SK-N-SH (cell line): ENCODE results near the gene CD38.

Source experiments
- CTCF ChIP-seq: fragments of 200-600 bp; sonication (generic); IDR thresholded peaks from 2 replicates; pipeline ENCODE4 v1.6.1; 2017; ENCODE audit warnings: antibody characterized with exemption, mild to moderate bottlenecking, moderate library complexity
- MAX ChIP-seq: IDR thresholded peaks from 2 replicates; pipeline ENCODE4 v1.4.0; 2012; ENCODE audit warnings: low read depth
- MXI1 ChIP-seq: IDR thresholded peaks from 2 replicates; pipeline ENCODE4 v1.6.1; 2012; ENCODE audit warnings: mild to moderate bottlenecking, low read depth, low read length, improper control_type of control experiment

- TF ChIP-seq MAX: peak; percentile 52; the same call in 1 of the 2 replicates
- TF ChIP-seq CTCF: no peak
- TF ChIP-seq MXI1: no peak
Observed at GRCh38 chr4:15893962-15894361, 115.8 kb downstream of the CD38 start.
